GM18909 (cell line): ENCODE results near the gene CCDC185.
"Not testable (repeated sequence)": the region's sequence is repeated elsewhere in the genome, so short reads cannot be mapped to it uniquely, and the experiment has no call there.

Source experiments
- ATAC-seq: cut with Tn5 transposase; IDR thresholded peaks from one replicate; pipeline ENCODE4 v1.9.1; 2021; ENCODE audit warnings: mild to moderate bottlenecking; ENCODE audit not compliant: unreplicated experiment, poor library complexity

CCDC185 gene

GRCh38 chr1:223390618-223391017, 2.6 kb upstream of the CCDC185 start:
- ATAC-seq = no peak

- no peak for ATAC-seq
Observed at GRCh38 chr1:223394242-223394641, 1.0 kb downstream of the CCDC185 start.

- ATAC-seq = no peak
Observed at GRCh38 chr1:223394706-223395105, 1.5 kb downstream of the CCDC185 start.

- ATAC-seq = not testable (repeated sequence)
Observed at GRCh38 chr1:223399393-223399792, 6.2 kb downstream of the CCDC185 start.

GRCh38 chr1:223401873-223402789, 8.9 kb downstream of the CCDC185 start:
- no peak for ATAC-seq

GRCh38 chr1:223402790-223403142, 9.6 kb downstream of the CCDC185 start:
- no peak for ATAC-seq

- no peak for ATAC-seq
Observed at GRCh38 chr1:223403184-223403815, 10.1 kb downstream of the CCDC185 start.

GRCh38 chr1:223405507-223405906, 12.3 kb downstream of the CCDC185 start:
- no peak for ATAC-seq

- ATAC-seq = no peak
Observed at GRCh38 chr1:223410036-223410435, 16.8 kb downstream of the CCDC185 start.

GRCh38 chr1:223411309-223411708, 18.1 kb downstream of the CCDC185 start:
- no peak for ATAC-seq

GRCh38 chr1:223411710-223412109, 18.5 kb downstream of the CCDC185 start:
- ATAC-seq = no peak

- ATAC-seq = no peak
Observed at GRCh38 chr1:223413216-223413615, 20.0 kb downstream of the CCDC185 start.

GRCh38 chr1:223417444-223417843, 24.2 kb downstream of the CCDC185 start:
- ATAC-seq = no peak

- no peak for ATAC-seq
Observed at GRCh38 chr1:223417903-223418663, 24.9 kb downstream of the CCDC185 start.

- no peak for ATAC-seq
Observed at GRCh38 chr1:223419115-223419514, 25.9 kb downstream of the CCDC185 start.

- ATAC-seq = no peak
Observed at GRCh38 chr1:223419561-223419960, 26.3 kb downstream of the CCDC185 start.

- no peak for ATAC-seq
Observed at GRCh38 chr1:223421025-223421424, 27.8 kb downstream of the CCDC185 start.

- no peak for ATAC-seq
Observed at GRCh38 chr1:223421676-223422075, 28.5 kb downstream of the CCDC185 start.

- ATAC-seq = no peak
Observed at GRCh38 chr1:223422911-223423310, 29.7 kb downstream of the CCDC185 start.

- no peak for ATAC-seq
Observed at GRCh38 chr1:223423641-223424233, 30.5 kb downstream of the CCDC185 start.

- ATAC-seq = no peak
Observed at GRCh38 chr1:223425550-223425949, 32.3 kb downstream of the CCDC185 start.
